ENCODE data around the gene PLCB1.

PLCB1 gene

GRCh38 chr20:8891039-8891438 is 759.0 kb downstream of the PLCB1 start:
- no peak overlapping the region for H3K27ac ChIP-seq
- H3K9me3 ChIP-seq (ENCODE audit: low read depth, low read length) = no peaks in the 10 kb centered on the region; the same call in 1 of the 2 replicates
- no peak for TF ChIP-seq POLR2AphosphoS5 (IDR thresholded peaks at IDR 0.05; ENCODE audit: borderline replicate concordance, low read depth, low read length)
- TF ChIP-seq EZH2 (IDR thresholded peaks at IDR 0.05) = no peak
- TF ChIP-seq FOXP2 (optimal IDR thresholded peaks at IDR 0.05; ENCODE audit: control extremely low read depth, extremely low read length, insufficient read depth) = no peak

GRCh38 chr20:8895472-8895871 is 763.4 kb downstream of the PLCB1 start:
- no peaks in the 10 kb centered on the region; the same call in 1 of the 2 replicates for H3K9me3 ChIP-seq (ENCODE audit: low read depth, low read length)
- TF ChIP-seq POLR2AphosphoS5 (IDR thresholded peaks at IDR 0.05; ENCODE audit: borderline replicate concordance, low read depth, low read length) (no peak), FOXP2 (optimal IDR thresholded peaks at IDR 0.05; ENCODE audit: control extremely low read depth, extremely low read length, insufficient read depth) (no peak), EZH2 (IDR thresholded peaks at IDR 0.05) (no peak)
- H3K9ac ChIP-seq (ENCODE audit: insufficient read length) = no peak overlapping the region
- no peak overlapping the region for H3K4me3 ChIP-seq
- H3K27ac ChIP-seq = no peak overlapping the region
- H3K36me3 ChIP-seq (ENCODE audit: insufficient read depth, low read length) = no peaks in the 10 kb centered on the region
- DNase-seq (ENCODE audit: low read depth, low spot score) = no peak

More at GRCh38 chr20:8891039-8891438, 759.0 kb downstream of the PLCB1 start:
- H3K4me3 ChIP-seq = no peak overlapping the region
- no peak overlapping the region for H3K9ac ChIP-seq (ENCODE audit: insufficient read length)
- H3K36me3 ChIP-seq (ENCODE audit: insufficient read depth, low read length) = no peaks in the 10 kb centered on the region
- DNase-seq (ENCODE audit: low read depth, low spot score) = no peak

- DNase-seq (ENCODE audit: low read depth, low spot score) = no peak
- H3K36me3 ChIP-seq (ENCODE audit: insufficient read depth, low read length) = no peaks in the 10 kb centered on the region
- TF ChIP-seq EZH2 (IDR thresholded peaks at IDR 0.05) = no peak
- TF ChIP-seq POLR2AphosphoS5 (IDR thresholded peaks at IDR 0.05; ENCODE audit: borderline replicate concordance, low read depth, low read length) = no peak
- no peak for TF ChIP-seq FOXP2 (optimal IDR thresholded peaks at IDR 0.05; ENCODE audit: control extremely low read depth, extremely low read length, insufficient read depth)
- no peak overlapping the region for H3K4me3 ChIP-seq
- H3K27ac ChIP-seq = no peak overlapping the region
- no peaks in the 10 kb centered on the region; the same call in 1 of the 2 replicates for H3K9me3 ChIP-seq (ENCODE audit: low read depth, low read length)
- no peak overlapping the region for H3K9ac ChIP-seq (ENCODE audit: insufficient read length)
Measured at GRCh38 chr20:8898823-8899222, 766.8 kb downstream of the PLCB1 start.

- TF ChIP-seq EZH2 (IDR thresholded peaks at IDR 0.05) = no peak
- TF ChIP-seq FOXP2 (optimal IDR thresholded peaks at IDR 0.05; ENCODE audit: control extremely low read depth, extremely low read length, insufficient read depth) = no peak
- TF ChIP-seq POLR2AphosphoS5 (IDR thresholded peaks at IDR 0.05; ENCODE audit: borderline replicate concordance, low read depth, low read length) = no peak
- no peak overlapping the region for H3K9ac ChIP-seq (ENCODE audit: insufficient read length)
- no peak overlapping the region for H3K27ac ChIP-seq
- H3K9me3 ChIP-seq (ENCODE audit: low read depth, low read length) = no peaks in the 10 kb centered on the region
- H3K36me3 ChIP-seq (ENCODE audit: insufficient read depth, low read length) = no peaks in the 10 kb centered on the region
- no peak overlapping the region for H3K4me3 ChIP-seq
- DNase-seq (ENCODE audit: low read depth, low spot score) = no peak
Measured at GRCh38 chr20:8901237-8902025, 769.4 kb downstream of the PLCB1 start.

GRCh38 chr20:8903655-8904605 is 771.9 kb downstream of the PLCB1 start:
- Histone ChIP-seq H3K4me3 (no peak overlapping the region), H3K9ac (ENCODE audit: insufficient read length) (no peak overlapping the region), H3K9me3 (ENCODE audit: low read depth, low read length) (no peaks in the 10 kb centered on the region), H3K27ac (no peak overlapping the region), H3K36me3 (ENCODE audit: insufficient read depth, low read length) (no peaks in the 10 kb centered on the region)
- no peak for DNase-seq (ENCODE audit: low read depth, low spot score)
- TF ChIP-seq POLR2AphosphoS5 (IDR thresholded peaks at IDR 0.05; ENCODE audit: borderline replicate concordance, low read depth, low read length) = no peak
- no peak for TF ChIP-seq EZH2 (IDR thresholded peaks at IDR 0.05)
- no peak for TF ChIP-seq FOXP2 (optimal IDR thresholded peaks at IDR 0.05; ENCODE audit: control extremely low read depth, extremely low read length, insufficient read depth)

GRCh38 chr20:8909596-8909995 is 777.5 kb downstream of the PLCB1 start:
- Histone ChIP-seq H3K9me3 (ENCODE audit: low read depth, low read length) (no peaks in the 10 kb centered on the region), H3K4me3 (no peak overlapping the region), H3K27ac (no peak overlapping the region), H3K36me3 (ENCODE audit: insufficient read depth, low read length) (no peaks in the 10 kb centered on the region), H3K9ac (ENCODE audit: insufficient read length) (no peak overlapping the region)
- TF ChIP-seq EZH2 (IDR thresholded peaks at IDR 0.05) = no peak
- no peak for TF ChIP-seq FOXP2 (optimal IDR thresholded peaks at IDR 0.05; ENCODE audit: control extremely low read depth, extremely low read length, insufficient read depth)
- no peak for TF ChIP-seq POLR2AphosphoS5 (IDR thresholded peaks at IDR 0.05; ENCODE audit: borderline replicate concordance, low read depth, low read length)
- no peak for DNase-seq (ENCODE audit: low read depth, low spot score)

GRCh38 chr20:8912096-8912495 is 780.0 kb downstream of the PLCB1 start:
- H3K9ac ChIP-seq (ENCODE audit: insufficient read length) = no peak overlapping the region
- DNase-seq (ENCODE audit: low read depth, low spot score) = no peak
- TF ChIP-seq POLR2AphosphoS5 (IDR thresholded peaks at IDR 0.05; ENCODE audit: borderline replicate concordance, low read depth, low read length) (no peak), FOXP2 (optimal IDR thresholded peaks at IDR 0.05; ENCODE audit: control extremely low read depth, extremely low read length, insufficient read depth) (no peak), EZH2 (IDR thresholded peaks at IDR 0.05) (no peak)
- no peaks in the 10 kb centered on the region for H3K36me3 ChIP-seq (ENCODE audit: insufficient read depth, low read length)
- H3K9me3 ChIP-seq (ENCODE audit: low read depth, low read length) = no peaks in the 10 kb centered on the region
- H3K4me3 ChIP-seq = no peak overlapping the region
- H3K27ac ChIP-seq = no peak overlapping the region

- no peak for DNase-seq (ENCODE audit: low read depth, low spot score)
- no peak for TF ChIP-seq FOXP2 (optimal IDR thresholded peaks at IDR 0.05; ENCODE audit: control extremely low read depth, extremely low read length, insufficient read depth)
- TF ChIP-seq EZH2 (IDR thresholded peaks at IDR 0.05) = no peak
- no peak for TF ChIP-seq POLR2AphosphoS5 (IDR thresholded peaks at IDR 0.05; ENCODE audit: borderline replicate concordance, low read depth, low read length)
- no peak overlapping the region for H3K27ac ChIP-seq
Measured at GRCh38 chr20:8912731-8913130, 780.7 kb downstream of the PLCB1 start.

More at GRCh38 chr20:8912731-8913130, 780.7 kb downstream of the PLCB1 start:
- Histone ChIP-seq H3K9ac (ENCODE audit: insufficient read length) (no peak overlapping the region), H3K9me3 (ENCODE audit: low read depth, low read length) (no peaks in the 10 kb centered on the region), H3K4me3 (no peak overlapping the region), H3K36me3 (ENCODE audit: insufficient read depth, low read length) (no peaks in the 10 kb centered on the region)

Measured in SK-N-MC (cell line).